Effector CD8-positive, alpha-beta T cell (primary cell): ENCODE measurements around the gene SPAG17.

Experiments
- DNase-seq: peaks from one replicate; lab custom pipeline; 2025; lab: John Stamatoyannopoulos, UW
- total RNA-seq, 4 experiments: gene quantifications; one replicate each; lab custom pipeline; 2026; lab: John Stamatoyannopoulos, UW

The SPAG17 gene
- total RNA-seq, result 0 to 0.54 (median 0) reads per million in 4 experiments

- no peak for DNase-seq
These were observed at the start of gene SPAG17 for GRCh38 chr1:118185084-118185832. Gene SPAG17 (minus strand): TSS chr1:118185228. CDS start chr1:118185157, 71 bp downstream.

GRCh38 chr1:118225471-118225870, 40.4 kb upstream of the SPAG17 start:
- no peak for DNase-seq

- DNase-seq, result no peak
These were observed 38.4 kb upstream of the SPAG17 start for GRCh38 chr1:118223426-118223825.

- no peak for DNase-seq
These were observed 34.4 kb upstream of the SPAG17 start for GRCh38 chr1:118219438-118219837.

- no peak for DNase-seq
These were observed 32.3 kb upstream of the SPAG17 start for GRCh38 chr1:118217141-118217838.

- DNase-seq, result no peak
These were observed 29.8 kb upstream of the SPAG17 start for GRCh38 chr1:118214866-118215265.

- no peak for DNase-seq
These were observed 25.7 kb upstream of the SPAG17 start for GRCh38 chr1:118210723-118211110.

GRCh38 chr1:118210051-118210722, 25.2 kb upstream of the SPAG17 start:
- DNase-seq, result no peak

GRCh38 chr1:118209648-118210047, 24.6 kb upstream of the SPAG17 start:
- no peak for DNase-seq

- no peak for DNase-seq
These were observed 21.9 kb upstream of the SPAG17 start for GRCh38 chr1:118206966-118207365.

GRCh38 chr1:118204648-118205047, 19.6 kb upstream of the SPAG17 start:
- DNase-seq, result no peak

- no peak for DNase-seq
These were observed 19.1 kb upstream of the SPAG17 start for GRCh38 chr1:118204105-118204504.

GRCh38 chr1:118202076-118202608, 17.1 kb upstream of the SPAG17 start:
- DNase-seq, result no peak

- DNase-seq, result no peak
These were observed 16.5 kb upstream of the SPAG17 start for GRCh38 chr1:118201524-118201923.

GRCh38 chr1:118200836-118201235, 15.8 kb upstream of the SPAG17 start:
- no peak for DNase-seq

GRCh38 chr1:118190561-118190960, 5.5 kb upstream of the SPAG17 start:
- no peak for DNase-seq

GRCh38 chr1:118189564-118189963, 4.5 kb upstream of the SPAG17 start:
- DNase-seq, result no peak

- DNase-seq, result no peak
These were observed 3.4 kb upstream of the SPAG17 start for GRCh38 chr1:118188411-118188810.

- no peak for DNase-seq
These were observed 998 bp upstream of the SPAG17 start for GRCh38 chr1:118186026-118186425.

GRCh38 chr1:118184739-118185083, 317 bp downstream of the SPAG17 start:
- no peak for DNase-seq

GRCh38 chr1:118183586-118183985, 1.4 kb downstream of the SPAG17 start:
- DNase-seq, result no peak

GRCh38 chr1:118177998-118178397, 7.0 kb downstream of the SPAG17 start:
- no peak for DNase-seq

GRCh38 chr1:118169016-118169415, 16.0 kb downstream of the SPAG17 start:
- no peak for DNase-seq
